GM19395 (cell line): Measurements from ENCODE around the gene MAGEB1.

Source experiments
- ATAC-seq: cut with Tn5 transposase; IDR thresholded peaks from one replicate; pipeline ENCODE4 v1.9.1; 2021; ENCODE audit warnings: mild to moderate bottlenecking, moderate library complexity; ENCODE audit not compliant: unreplicated experiment

Gene MAGEB1

DNA sequence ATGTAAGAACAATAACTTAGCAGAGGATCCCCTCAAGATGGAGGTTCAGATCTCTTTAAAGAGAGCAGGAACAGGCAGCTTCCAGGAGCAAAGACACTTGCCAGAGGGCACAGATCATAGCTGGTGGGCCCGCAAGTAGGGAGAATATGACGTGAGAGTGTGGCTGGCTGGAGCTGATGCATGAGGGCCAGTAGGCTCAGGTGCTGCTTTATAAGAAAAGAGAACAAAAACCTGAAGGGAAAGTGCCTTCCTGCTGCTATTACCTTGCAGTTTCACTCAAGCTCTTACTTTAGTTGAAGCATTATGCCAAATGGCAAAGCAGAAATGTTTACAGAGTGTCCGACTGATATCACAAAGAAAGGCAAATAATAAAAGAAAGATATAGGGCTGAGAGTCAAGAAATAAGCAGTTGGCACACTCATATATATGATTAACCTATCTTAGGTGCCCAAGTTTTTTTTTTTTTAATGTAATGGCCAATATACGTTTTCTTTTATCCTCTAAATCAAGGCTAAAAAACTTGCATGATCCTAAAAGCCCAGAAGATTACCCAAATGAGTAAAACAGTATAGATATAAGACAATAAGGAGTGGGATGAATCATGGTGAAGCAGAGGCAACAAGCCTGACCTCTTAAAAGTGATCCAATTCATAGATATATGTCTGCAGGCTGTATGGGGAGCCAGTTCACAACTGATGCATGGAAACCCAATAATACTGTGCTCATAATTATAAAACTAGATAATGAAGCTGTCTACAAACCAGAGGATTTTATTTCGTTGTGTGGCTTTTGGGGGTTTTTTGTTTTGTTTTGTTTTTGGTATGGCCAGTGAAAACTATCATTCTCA, 49.7 kb downstream of the MAGEB1 start:
- no peak for ATAC-seq

DNA sequence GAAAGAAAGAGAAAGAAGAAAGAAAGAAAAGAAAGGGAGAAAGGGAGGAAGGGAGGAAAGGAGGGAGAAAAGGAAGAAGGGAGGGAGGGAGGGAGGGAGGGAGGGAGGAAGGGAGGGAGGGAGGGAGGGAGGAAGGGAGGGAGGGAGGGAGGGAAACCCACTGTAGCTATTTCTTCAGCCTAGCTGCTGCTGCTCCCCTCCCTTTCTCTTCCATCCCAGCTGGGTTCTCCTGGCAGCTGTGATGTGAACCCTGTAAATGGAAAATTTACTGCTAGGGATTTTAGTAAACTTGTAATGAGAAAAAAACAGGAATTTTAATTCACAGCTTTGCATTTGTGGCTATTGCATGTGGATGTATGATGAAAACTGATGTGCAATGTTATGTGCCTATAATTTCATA, 54.3 kb downstream of the MAGEB1 start:
- ATAC-seq, result no peak
